K562 (cell line): ENCODE results near the gene CHD2. TPM values are rescaled to one million over a fixed set of nuclear protein-coding genes. Genes with fewer than 3 reads are reported as not detected.

Experiments
- HCFC1 ChIP-seq: IDR thresholded peaks from 2 replicates; pipeline ENCODE4 v1.6.1; 2012; ENCODE audit warnings: low read depth, low read length, improper control_type of control experiment
- HEY1 ChIP-seq: fragments of 250-450 bp; sonication (Bioruptor Pico); IDR thresholded peaks from 2 replicates; pipeline ENCODE4 v1.5.0; 2020; ENCODE audit warnings: mild to moderate bottlenecking, moderate library complexity, borderline replicate concordance
- MLX ChIP-seq, 2 experiments: fragments of 450-650 bp in 1 of 2; sonication (generic) in 1 of 2; formaldehyde crosslinking; conservative IDR thresholded peaks; 2 replicates each; pipeline versions ENCODE4 v1.4.0 to v1.8.1; 2020 to 2022; ENCODE audit warnings: mild to moderate bottlenecking in 1 of 2, missing genetic modification reagents in 1 of 2
- NR2C2 ChIP-seq, 2 experiments: fragments of 200-800 bp in 1 of 2; sonication (Bioruptor generic) in 1 of 2; sonication (generic) in 1 of 2; formaldehyde crosslinking in 1 of 2; IDR thresholded peaks; 2 replicates each; pipeline versions ENCODE4 v1.6.1 to v1.8.0; 2016 to 2022; ENCODE audit warnings: mild to moderate bottlenecking in 1 of 2, missing compliant biosample characterization in 1 of 2, missing genetic modification characterization in 1 of 2, missing genetic modification reagents in 1 of 2
- RERE ChIP-seq: sonication (generic); formaldehyde crosslinking; IDR thresholded peaks from 2 replicates; pipeline ENCODE4 v1.8.0; 2023; ENCODE audit warnings: missing genetic modification reagents, mild to moderate bottlenecking, borderline replicate concordance
- SRSF3 ChIP-seq: fragments of 200-400 bp; formaldehyde crosslinking; IDR thresholded peaks from 2 replicates; pipeline ENCODE4 v1.6.1; 2016; ENCODE audit warnings: mild to moderate bottlenecking, low read length, moderate library complexity; ENCODE audit not compliant: insufficient read depth
- TCF3 ChIP-seq: sonication (generic); formaldehyde crosslinking; IDR thresholded peaks from 2 replicates; pipeline ENCODE4 v1.4.0; 2020; ENCODE audit warnings: mild to moderate bottlenecking, missing genetic modification reagents
- XRCC3 ChIP-seq: fragments of 450-650 bp; IDR thresholded peaks from 2 replicates; pipeline ENCODE4 v1.6.1; 2017; ENCODE audit warnings: mild to moderate bottlenecking, moderate library complexity
- XRCC5 ChIP-seq: fragments of 200-400 bp; formaldehyde crosslinking; IDR thresholded peaks from 2 replicates; pipeline ENCODE4 v1.6.1; 2017; ENCODE audit warnings: low read depth, mild to moderate bottlenecking, low read length
- ZBTB26 ChIP-seq: fragments of 450-650 bp; formaldehyde crosslinking; IDR thresholded peaks from 2 replicates; pipeline ENCODE4 v1.4.0; 2022; ENCODE audit warnings: missing genetic modification characterization
- ZNF140 ChIP-seq: fragments of 250-450 bp; sonication (Bioruptor Pico); IDR thresholded peaks from 2 replicates; pipeline ENCODE4 v1.8.0; 2021; ENCODE audit warnings: moderate library complexity, mild to moderate bottlenecking, inconsistent platforms
- ZNF408 ChIP-seq: fragments of 250-450 bp; sonication (Bioruptor Pico); IDR thresholded peaks from 2 replicates; pipeline ENCODE4 v1.4.0; 2020; ENCODE audit warnings: low read depth, mild to moderate bottlenecking, moderate library complexity
- ZNF586 ChIP-seq: fragments of 450-650 bp; formaldehyde crosslinking; conservative IDR thresholded peaks from 2 replicates; pipeline ENCODE4 v1.4.0; 2020; ENCODE audit warnings: mild to moderate bottlenecking, moderate library complexity
- polyA plus RNA-seq, 8 experiments: library from polyadenylated mRNA; depleted of rRNA in 4 of 8; stranded (reverse) in 5 of 8; unstranded in 3 of 8; fragments of >200 nt; fragmentation: Nextera tagmentation in 2 of 8; fragmentation: Illumina TruSeq in 1 of 8; extraction: Ambion mirVana in 2 of 8; extraction: Trizol in 1 of 8; gene quantifications; 2 replicates each; pipeline versions ENCODE4 v1.2.1 to v1.2.3, GENCODE V29; 2011 to 2014; ENCODE audit warnings: inconsistent platforms in 1 of 8, missing spikeins in 1 of 8
- total RNA-seq, 7 experiments: library from RNA; depleted of rRNA in 6 of 7; stranded (reverse); fragments of >200 nt in 6 of 7; fragmentation: Illumina TruSeq in 2 of 7; extraction: Trizol in 2 of 7; gene quantifications; 2 replicates each; pipeline versions ENCODE4 v1.2.1 to v1.2.3, GENCODE V29; 2011 to 2021; ENCODE audit warnings: low replicate concordance in 1 of 7
- TF ChIP-seq, protein P1 (sequence below): fragments of 250-450 bp; sonication (Bioruptor Pico); IDR thresholded peaks from 2 replicates; pipeline ENCODE4 v1.4.0; 2020; ENCODE audit warnings: mild to moderate bottlenecking, moderate library complexity
- TF ChIP-seq, protein P2 (sequence below), 2 experiments: fragments of 450-650 bp; conservative IDR thresholded peaks; 2 replicates each; pipeline ENCODE4 v1.6.1; 2017; ENCODE audit warnings: mild to moderate bottlenecking in 2 of 2, moderate library complexity in 2 of 2

Gene CHD2
- total and polyA plus RNA-seq, 9 of the 15 experiments (the other 6 are each of a cell fraction or from before 2014, with no cell fraction given), result 38.9 to 70.8 (median 56.2) TPM

- TF ChIP-seq, protein P1, sequence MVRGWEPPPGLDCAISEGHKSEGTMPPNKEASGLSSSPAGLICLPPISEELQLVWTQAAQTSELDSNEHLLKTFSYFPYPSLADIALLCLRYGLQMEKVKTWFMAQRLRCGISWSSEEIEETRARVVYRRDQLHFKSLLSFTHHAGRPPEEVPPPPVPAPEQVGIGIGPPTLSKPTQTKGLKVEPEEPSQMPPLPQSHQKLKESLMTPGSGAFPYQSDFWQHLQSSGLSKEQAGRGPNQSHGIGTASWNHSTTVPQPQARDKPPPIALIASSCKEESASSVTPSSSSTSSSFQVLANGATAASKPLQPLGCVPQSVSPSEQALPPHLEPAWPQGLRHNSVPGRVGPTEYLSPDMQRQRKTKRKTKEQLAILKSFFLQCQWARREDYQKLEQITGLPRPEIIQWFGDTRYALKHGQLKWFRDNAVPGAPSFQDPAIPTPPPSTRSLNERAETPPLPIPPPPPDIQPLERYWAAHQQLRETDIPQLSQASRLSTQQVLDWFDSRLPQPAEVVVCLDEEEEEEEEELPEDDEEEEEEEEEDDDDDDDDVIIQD (CRISPR knock-in tag), result no peak
- TF ChIP-seq NR2C2 (CRISPR knock-in tag; IDR thresholded peaks at IDR 0.05), result peak; percentile 97
- peak; percentile 99 for TF ChIP-seq NR2C2 (tag; IDR thresholded peaks at IDR 0.05)
- TF ChIP-seq XRCC3, result no peak
- TF ChIP-seq ZNF140 (CRISPR knock-in tag), result no peak
- TF ChIP-seq XRCC5, result no peak
- peak; percentile 69 for TF ChIP-seq HCFC1
- 0 out of 2 replicates have a peak, but pooled peaks have one; percentile 13 for TF ChIP-seq HEY1 (CRISPR knock-in tag)
- TF ChIP-seq TCF3 (CRISPR knock-in tag), result 0 out of 2 replicates have a peak, but pooled peaks have one; percentile 27
- TF ChIP-seq RERE (CRISPR knock-in tag), result 0 out of 2 replicates have a peak, but pooled peaks have one; percentile 46
- no peak; the same call in 1 of the 2 replicates for TF ChIP-seq ZNF586
- no peak for TF ChIP-seq SRSF3
- TF ChIP-seq ZNF408, result no peak
- TF ChIP-seq MLX (CRISPR knock-in tag; conservative IDR thresholded peaks at IDR 0.05), result 0 out of 4 replicates have a peak, but pooled peaks of 1 of the 2 experiments have one; percentile 68
- TF ChIP-seq, protein P2, sequence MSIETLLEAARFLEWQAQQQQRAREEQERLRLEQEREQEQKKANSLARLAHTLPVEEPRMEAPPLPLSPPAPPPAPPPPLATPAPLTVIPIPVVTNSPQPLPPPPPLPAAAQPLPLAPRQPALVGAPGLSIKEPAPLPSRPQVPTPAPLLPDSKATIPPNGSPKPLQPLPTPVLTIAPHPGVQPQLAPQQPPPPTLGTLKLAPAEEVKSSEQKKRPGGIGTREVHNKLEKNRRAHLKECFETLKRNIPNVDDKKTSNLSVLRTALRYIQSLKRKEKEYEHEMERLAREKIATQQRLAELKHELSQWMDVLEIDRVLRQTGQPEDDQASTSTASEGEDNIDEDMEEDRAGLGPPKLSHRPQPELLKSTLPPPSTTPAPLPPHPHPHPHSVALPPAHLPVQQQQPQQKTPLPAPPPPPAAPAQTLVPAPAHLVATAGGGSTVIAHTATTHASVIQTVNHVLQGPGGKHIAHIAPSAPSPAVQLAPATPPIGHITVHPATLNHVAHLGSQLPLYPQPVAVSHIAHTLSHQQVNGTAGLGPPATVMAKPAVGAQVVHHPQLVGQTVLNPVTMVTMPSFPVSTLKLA (conservative IDR thresholded peaks at IDR 0.05), result peak; percentile 90 to 94
- TF ChIP-seq ZBTB26 (CRISPR knock-in tag), result peak; percentile 78
These were observed 4.0 kb downstream of the CHD2 start (continued) for GRCh38 chr15:92903966-92904721.
